Astrocyte of the spinal cord (primary cell): ENCODE results near the gene GPBAR1.

Source experiments
- DNase-seq: peaks from one replicate; pipeline ENCODE4 v3.0.0; 2011; ENCODE audit warnings: low read depth, low spot score
- H3K4me3 ChIP-seq: 2 replicates; pipeline ENCODE4 v1.5.1; 2011; ENCODE audit warnings: low read depth, mild to moderate bottlenecking, low read length, moderate library complexity
- CTCF ChIP-seq: IDR thresholded peaks from 2 replicates; pipeline ENCODE4 v1.5.1; 2012; ENCODE audit warnings: low read depth, mild to moderate bottlenecking, low read length, inconsistent platforms
- in situ Hi-C: cut with HindIII; loops from 2 replicates; pipeline ENCODE4 v1.10.0; 2017; ENCODE audit warnings: low sequenced_read_pairs

The GPBAR1 gene

DNA sequence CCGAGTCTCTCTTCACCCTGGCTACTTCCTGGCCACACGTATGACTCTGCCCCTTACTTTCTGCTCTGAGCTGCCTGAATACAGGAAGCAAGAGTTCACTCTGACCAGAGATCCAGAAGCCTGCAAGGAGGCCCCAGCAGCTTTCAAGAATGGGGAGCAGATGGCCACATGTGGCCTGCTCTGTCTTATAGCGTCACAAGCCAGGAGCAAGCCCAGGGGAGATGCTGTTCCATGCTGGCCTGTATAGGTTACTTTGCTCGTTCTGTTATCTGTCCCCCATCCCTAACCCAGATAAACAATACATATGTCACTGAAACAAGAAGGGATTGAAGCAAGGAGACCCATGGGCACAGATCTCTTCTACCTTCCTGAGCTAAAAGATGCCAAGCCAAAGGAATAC lies 13.8 kb downstream of the GPBAR1 start:
- no peak for DNase-seq
- TF ChIP-seq CTCF = no peak
- in situ Hi-C loops = no loop called here
- H3K4me3 ChIP-seq = no peak overlapping the region

DNA sequence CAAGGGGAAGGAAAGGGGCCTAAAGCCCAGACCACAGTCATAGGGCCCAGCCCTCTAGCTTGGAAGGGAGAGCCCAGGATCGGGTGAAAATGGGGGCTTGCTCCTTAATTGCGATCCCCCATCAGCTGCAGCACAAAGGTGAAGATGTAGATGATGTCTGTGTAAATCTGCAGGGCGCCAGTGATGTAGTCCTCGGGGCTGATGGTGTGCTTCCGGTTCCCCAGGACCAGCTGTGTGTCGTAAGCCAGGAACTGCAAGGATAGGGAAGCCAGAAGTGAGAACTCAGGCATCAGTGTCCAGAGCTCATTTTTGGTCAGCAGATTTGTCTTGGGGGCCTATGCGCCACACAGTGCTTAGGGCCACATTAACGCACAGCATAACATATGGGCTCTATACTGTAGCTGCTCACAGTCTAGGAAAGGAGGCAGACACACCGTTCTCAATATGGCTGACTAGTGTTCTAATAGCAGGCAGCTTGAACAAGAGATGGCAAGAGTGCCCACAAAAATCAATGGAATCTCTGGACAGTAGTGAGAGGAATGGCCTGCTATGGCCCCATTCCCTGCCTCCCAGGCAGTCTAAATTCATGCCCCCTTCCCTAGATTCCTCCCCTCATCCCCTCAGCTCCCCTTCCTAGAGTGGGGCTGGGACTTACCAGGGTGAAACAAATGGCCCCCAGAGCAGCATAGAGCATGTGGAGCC lies 14.7 kb downstream of the GPBAR1 start:
- TF ChIP-seq CTCF = no peak
- in situ Hi-C loops = no loop called here
- H3K4me3 ChIP-seq = no peak overlapping the region
- DNase-seq = no peak

GRCh38 chr2:218276986-218277755 lies 16.4 kb downstream of the GPBAR1 start:
- no peak for TF ChIP-seq CTCF
- in situ Hi-C loops = no loop called here
- H3K4me3 ChIP-seq = no peak overlapping the region
- DNase-seq = no peak

DNA sequence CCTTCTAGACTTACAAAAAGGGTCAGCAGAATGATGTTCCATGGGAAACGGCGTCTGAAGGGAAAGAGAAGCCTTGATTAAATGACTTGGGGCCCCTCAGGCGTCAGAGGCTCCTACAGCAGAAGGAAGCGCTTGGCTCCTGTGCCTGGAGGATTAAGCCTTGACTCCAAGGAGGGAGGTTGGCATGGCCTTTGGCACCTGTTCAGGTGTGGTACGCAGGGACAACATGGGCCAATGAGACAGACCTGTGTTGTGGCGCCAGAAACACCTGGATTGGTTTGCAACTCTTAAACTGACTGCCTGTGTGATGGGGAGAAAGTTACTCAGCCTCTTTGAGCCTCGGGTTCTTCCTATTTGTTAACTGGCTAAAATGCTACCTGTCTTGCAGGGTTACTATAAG lies 17.1 kb downstream of the GPBAR1 start:
- H3K4me3 ChIP-seq = no peak overlapping the region
- in situ Hi-C loops = no loop called here
- DNase-seq = no peak
- TF ChIP-seq CTCF = no peak

DNA sequence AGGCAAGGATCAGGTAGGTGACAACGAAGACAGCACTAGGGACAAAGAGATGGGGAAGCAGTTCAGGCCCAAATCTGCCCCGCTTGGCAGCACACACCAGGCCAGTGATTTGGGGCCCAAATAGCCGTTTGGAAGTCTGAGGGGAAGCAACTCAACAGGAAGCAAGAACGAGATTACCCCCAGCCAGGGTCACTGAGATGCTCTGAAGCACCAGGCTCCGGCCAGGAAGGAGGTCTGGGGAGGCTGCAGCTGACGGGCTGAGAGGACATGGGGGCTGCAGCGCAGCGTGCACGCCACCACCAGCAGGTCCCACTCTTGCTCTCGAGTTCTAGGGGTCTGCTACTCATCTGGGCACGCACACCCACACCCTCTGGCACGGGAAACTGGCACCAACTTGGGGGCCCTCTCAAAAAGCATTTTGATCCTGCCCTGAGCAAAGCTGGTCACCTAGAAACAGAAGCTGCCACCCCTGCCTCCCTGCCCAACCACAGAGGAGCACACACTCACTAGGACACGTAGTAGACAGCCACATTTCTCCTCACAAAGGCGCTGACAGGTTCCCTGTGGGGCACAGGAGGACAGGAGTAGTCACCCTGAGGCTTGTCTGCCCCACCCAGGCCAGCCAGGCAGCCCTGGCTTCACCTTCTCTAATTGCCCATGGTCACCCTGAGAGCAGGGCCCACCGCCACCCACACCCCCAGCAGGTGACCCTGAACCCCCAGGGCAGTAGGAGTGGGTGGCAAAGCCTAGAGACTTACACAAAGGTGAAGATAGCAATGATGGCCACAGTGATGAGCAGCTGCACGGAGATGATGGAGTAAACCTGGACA lies 17.9 kb downstream of the GPBAR1 start:
- in situ Hi-C loops = no loop called here
- TF ChIP-seq CTCF = no peak
- DNase-seq = no peak
- no peak overlapping the region for H3K4me3 ChIP-seq

- H3K4me3 ChIP-seq = no peak overlapping the region
- DNase-seq = no peak
- no peak for TF ChIP-seq CTCF
- in situ Hi-C loops = no loop called here
Observed at GRCh38 chr2:218280260-218280870, 19.6 kb downstream of the GPBAR1 start.
